Measurements from ENCODE around the gene HJV.
"Not testable (repeated sequence)": the region's sequence is repeated elsewhere in the genome, so short reads cannot be mapped to it uniquely, and the experiment has no call there.

The HJV gene

DNA sequence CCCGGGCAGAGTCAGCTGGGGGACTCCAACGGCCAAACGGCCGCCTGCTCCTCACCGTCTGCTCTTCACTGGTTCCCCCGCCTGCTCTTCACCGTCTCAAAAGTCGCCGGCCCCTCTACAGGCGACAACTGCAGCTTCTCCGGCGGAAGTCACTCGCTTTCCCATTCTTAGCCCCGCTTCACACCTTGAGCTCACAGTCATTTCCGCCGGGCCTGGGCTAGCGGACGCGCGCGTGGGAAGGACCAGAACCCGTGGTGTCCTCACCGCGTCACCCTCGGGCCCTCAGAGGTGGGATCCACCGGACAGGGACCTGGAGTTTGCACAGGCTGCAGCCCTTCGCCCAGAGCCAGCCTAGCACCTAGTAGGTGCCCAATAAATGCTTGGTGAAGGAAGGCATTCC lies 27.9 kb upstream of the HJV start:
- no peaks in the 10 kb centered on the region for H3K79me2 ChIP-seq (ENCODE audit: insufficient read depth, low read depth)
- H4K20me1 ChIP-seq (ENCODE audit: insufficient read depth) = no peaks in the 10 kb centered on the region
- no peak overlapping the region for H3K4me2 ChIP-seq
- no peak overlapping the region for H2AFZ ChIP-seq (ENCODE audit: low read depth)
- H3K4me1 ChIP-seq (ENCODE audit: low read depth, poor library complexity, severe bottlenecking) = peaks cover 31% of the 10 kb centered on the region
- no peak overlapping the region for H3K4me3 ChIP-seq (IDR thresholded peaks at IDR 0.05; ENCODE audit: insufficient read depth, low read depth, low read length)
- no peak overlapping the region for H3K9ac ChIP-seq
- H3K27me3 ChIP-seq (ENCODE audit: insufficient read depth, low read depth) = no peaks in the 10 kb centered on the region
- TF ChIP-seq, protein P1, sequence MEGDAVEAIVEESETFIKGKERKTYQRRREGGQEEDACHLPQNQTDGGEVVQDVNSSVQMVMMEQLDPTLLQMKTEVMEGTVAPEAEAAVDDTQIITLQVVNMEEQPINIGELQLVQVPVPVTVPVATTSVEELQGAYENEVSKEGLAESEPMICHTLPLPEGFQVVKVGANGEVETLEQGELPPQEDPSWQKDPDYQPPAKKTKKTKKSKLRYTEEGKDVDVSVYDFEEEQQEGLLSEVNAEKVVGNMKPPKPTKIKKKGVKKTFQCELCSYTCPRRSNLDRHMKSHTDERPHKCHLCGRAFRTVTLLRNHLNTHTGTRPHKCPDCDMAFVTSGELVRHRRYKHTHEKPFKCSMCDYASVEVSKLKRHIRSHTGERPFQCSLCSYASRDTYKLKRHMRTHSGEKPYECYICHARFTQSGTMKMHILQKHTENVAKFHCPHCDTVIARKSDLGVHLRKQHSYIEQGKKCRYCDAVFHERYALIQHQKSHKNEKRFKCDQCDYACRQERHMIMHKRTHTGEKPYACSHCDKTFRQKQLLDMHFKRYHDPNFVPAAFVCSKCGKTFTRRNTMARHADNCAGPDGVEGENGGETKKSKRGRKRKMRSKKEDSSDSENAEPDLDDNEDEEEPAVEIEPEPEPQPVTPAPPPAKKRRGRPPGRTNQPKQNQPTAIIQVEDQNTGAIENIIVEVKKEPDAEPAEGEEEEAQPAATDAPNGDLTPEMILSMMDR (conservative IDR thresholded peaks at IDR 0.05; ENCODE audit: low read depth, low read length) = no peak
- no peak overlapping the region for H3K27ac ChIP-seq
- H3K36me3 ChIP-seq (ENCODE audit: insufficient read depth) = no peaks in the 10 kb centered on the region

DNA sequence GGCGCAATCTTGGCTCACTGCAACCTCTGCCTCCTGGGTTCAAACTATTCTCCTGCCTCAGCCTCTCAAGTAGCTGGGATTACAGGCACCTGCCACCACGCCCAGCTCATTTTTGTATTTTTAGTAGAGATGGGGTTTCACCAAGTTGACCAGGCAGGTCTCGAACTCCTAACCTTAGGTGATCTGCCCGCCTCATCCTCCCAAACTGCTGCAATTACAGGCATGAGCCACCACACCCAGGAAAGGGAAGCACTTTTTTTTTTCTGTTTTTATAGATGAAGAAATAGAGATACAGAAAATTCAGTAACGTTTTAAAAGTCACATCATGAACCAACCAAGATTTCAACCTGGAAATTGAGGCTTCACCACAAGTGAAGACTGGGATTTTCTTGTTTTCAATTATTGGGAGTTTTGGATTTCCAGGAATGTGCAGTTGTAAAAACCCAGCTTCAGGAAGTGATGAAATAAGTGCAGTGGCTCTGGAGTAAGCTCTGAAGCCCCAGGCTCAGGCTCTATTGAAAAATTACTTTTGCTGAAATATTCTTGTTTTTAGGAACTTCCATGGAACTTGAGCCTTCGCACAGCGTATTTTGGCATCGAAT lies 27.1 kb upstream of the HJV start:
- H3K79me2 ChIP-seq (ENCODE audit: insufficient read depth, low read depth); H3K4me2 ChIP-seq; H3K9ac ChIP-seq; H3K4me3 ChIP-seq (IDR thresholded peaks at IDR 0.05; ENCODE audit: insufficient read depth, low read depth, low read length); H3K36me3 ChIP-seq (ENCODE audit: insufficient read depth); H2AFZ ChIP-seq (ENCODE audit: low read depth); H3K27ac ChIP-seq; H4K20me1 ChIP-seq (ENCODE audit: insufficient read depth); H3K27me3 ChIP-seq (ENCODE audit: insufficient read depth, low read depth): not testable (repeated sequence)
- H3K4me1 ChIP-seq (ENCODE audit: low read depth, poor library complexity, severe bottlenecking) = peaks cover 31% of the 10 kb centered on the region

DNA sequence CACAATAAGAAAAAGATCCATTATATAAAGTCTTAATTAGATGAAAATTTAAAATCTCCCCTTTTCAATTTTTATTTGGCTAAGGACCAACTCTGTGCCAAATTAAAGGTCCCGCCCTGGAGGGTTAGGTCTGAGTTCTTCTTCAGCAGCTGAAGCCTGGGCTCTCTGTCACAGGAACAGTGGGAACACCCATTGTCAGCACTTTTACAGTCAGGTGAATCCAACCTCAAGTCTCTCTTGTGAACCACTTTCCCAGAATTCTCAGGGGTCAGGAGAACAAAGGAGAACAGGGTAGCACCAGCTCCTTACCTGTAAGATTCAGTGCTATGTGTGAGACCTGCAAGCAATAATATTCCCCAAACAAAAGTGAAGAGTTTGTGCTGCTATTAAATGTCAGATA lies 25.1 kb upstream of the HJV start:
- Histone ChIP-seq H3K27ac (no peak overlapping the region), H4K20me1 (ENCODE audit: insufficient read depth) (no peaks in the 10 kb centered on the region), H3K36me3 (ENCODE audit: insufficient read depth) (no peaks in the 10 kb centered on the region), H3K27me3 (ENCODE audit: insufficient read depth, low read depth) (no peaks in the 10 kb centered on the region), H3K79me2 (ENCODE audit: insufficient read depth, low read depth) (no peaks in the 10 kb centered on the region), H3K4me3 (IDR thresholded peaks at IDR 0.05; ENCODE audit: insufficient read depth, low read depth, low read length) (no peak overlapping the region), H2AFZ (ENCODE audit: low read depth) (no peak overlapping the region), H3K9ac (no peak overlapping the region), H3K4me2 (no peak overlapping the region), H3K4me1 (ENCODE audit: low read depth, poor library complexity, severe bottlenecking) (peaks cover 29% of the 10 kb centered on the region)
- TF ChIP-seq, protein P1 (conservative IDR thresholded peaks at IDR 0.05; ENCODE audit: low read depth, low read length) = no peak

DNA sequence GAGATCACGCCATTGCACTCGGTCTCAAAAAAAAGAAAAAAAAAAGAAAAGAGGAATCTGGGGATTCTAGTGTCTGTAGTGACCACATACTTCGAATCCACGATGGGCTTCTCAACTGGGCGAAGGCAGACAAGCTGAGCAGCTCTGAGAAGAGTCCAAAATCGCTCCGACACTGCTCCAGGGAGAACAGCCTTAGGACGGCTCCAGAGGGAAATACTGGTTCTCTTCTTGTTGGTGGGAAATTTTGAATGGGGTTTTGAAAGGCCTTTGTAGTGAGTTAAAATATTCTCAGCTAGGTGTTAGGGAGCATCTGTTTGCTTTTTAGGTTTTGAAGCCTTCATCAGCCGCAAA lies 18.3 kb upstream of the HJV start:
- Histone ChIP-seq H2AFZ (ENCODE audit: low read depth) (no peak overlapping the region), H3K27ac (peak overlapping the region; percentile 82; the same call in 1 of the 2 replicates)

More for the DNA sequence above, 18.3 kb upstream of the HJV start:
- Histone ChIP-seq H3K27me3 (ENCODE audit: insufficient read depth, low read depth) (no peaks in the 10 kb centered on the region), H4K20me1 (ENCODE audit: insufficient read depth) (no peaks in the 10 kb centered on the region), H3K79me2 (ENCODE audit: insufficient read depth, low read depth) (no peaks in the 10 kb centered on the region), H3K4me1 (ENCODE audit: low read depth, poor library complexity, severe bottlenecking) (peaks cover 17% of the 10 kb centered on the region), H3K4me3 (IDR thresholded peaks at IDR 0.05; ENCODE audit: insufficient read depth, low read depth, low read length) (no peak overlapping the region), H3K4me2 (peak overlapping the region; percentile 26), H3K9ac (no peak overlapping the region; the same call in 1 of the 2 replicates), H3K36me3 (ENCODE audit: insufficient read depth) (no peaks in the 10 kb centered on the region)
- TF ChIP-seq, protein P1 (conservative IDR thresholded peaks at IDR 0.05; ENCODE audit: low read depth, low read length) = no peak

Measured in KMS-11 (cell line).